ENCODE data around the gene C1QTNF8.

DNA sequence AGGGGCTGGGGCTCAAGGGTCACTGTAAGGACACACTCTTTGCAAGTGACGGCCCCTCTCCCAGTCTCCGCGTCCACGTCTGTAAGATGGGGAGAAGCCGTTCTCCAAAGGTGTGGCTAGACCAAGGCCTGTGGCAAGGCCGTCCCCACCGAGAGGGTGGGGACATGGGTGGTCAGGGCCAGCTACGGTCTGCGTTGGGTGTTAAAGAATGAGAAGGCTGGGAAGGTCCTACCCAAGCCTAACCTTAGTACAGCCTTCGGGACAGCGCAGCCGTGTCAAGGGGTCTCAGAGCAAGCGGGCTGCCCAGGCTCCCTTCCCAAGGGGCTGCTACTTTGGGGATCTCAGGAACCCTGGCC, 1.9 kb downstream of the C1QTNF8 start:
- TF ChIP-seq SUZ12 (IDR thresholded peaks at IDR 0.05; ENCODE audit: extremely low read depth, insufficient read depth, insufficient read length): no peak
- TF ChIP-seq YY1 (IDR thresholded peaks at IDR 0.05; ENCODE audit: insufficient read depth, insufficient read length): no peak
- TF ChIP-seq ZNF274 (IDR thresholded peaks at IDR 0.05; ENCODE audit: low read depth, low read length): no peak

All from NT2/D1 (cell line).